Transverse colon (tissue), 4 donors: ENCODE results near the gene ADCY4. TPM values are rescaled to one million over a fixed set of nuclear protein-coding genes. Genes with fewer than 3 reads are reported as not detected.

Experiments used
- DNase-seq: peaks from one replicate; pipeline ENCODE4 v3.0.0-alpha.2; 2019
- H3K27ac ChIP-seq, 4 donors: fragments of 200-600 bp; sonication (generic); 2 replicates each; pipeline ENCODE4 v1.5.1; 2016 to 2018; ENCODE audit warnings: inconsistent platforms in 4 of 4
- H3K27me3 ChIP-seq: fragments of 200-600 bp; sonication (generic); 2 replicates; pipeline ENCODE4 v1.5.1; 2017; ENCODE audit warnings: inconsistent platforms
- H3K36me3 ChIP-seq, 4 donors: fragments of 200-600 bp; sonication (generic); 2 replicates each; pipeline ENCODE4 v1.5.1; 2017 to 2019; ENCODE audit warnings: inconsistent platforms in 4 of 4
- H3K4me1 ChIP-seq, 4 donors: fragments of 200-600 bp; sonication (generic); 2 replicates each; pipeline ENCODE4 v1.5.1; 2017 to 2020; ENCODE audit warnings: inconsistent platforms in 4 of 4
- H3K4me3 ChIP-seq, 4 donors: fragments of 200-600 bp; sonication (generic); 1 replicate in 1 of 4; 2 replicates in 3 of 4; pipeline versions ENCODE4 v1.5.1 to v1.6.1; 2017 to 2019; ENCODE audit warnings: inconsistent platforms in 4 of 4
- H3K9me3 ChIP-seq, 2 donors: fragments of 200-600 bp; sonication (generic); 2 replicates each; pipeline ENCODE4 v1.5.1; 2017 to 2019; ENCODE audit warnings: inconsistent platforms in 2 of 2
- EP300 ChIP-seq: sonication (generic); formaldehyde crosslinking; IDR thresholded peaks from one replicate; pipeline ENCODE4 v1.6.1; 2017; ENCODE audit warnings: antibody characterized with exemption, low read depth
- POLR2A ChIP-seq: fragments of 450-650 bp; IDR thresholded peaks from one replicate; pipeline ENCODE4 v1.6.1; 2016; ENCODE audit warnings: antibody characterized with exemption, mild to moderate bottlenecking, moderate library complexity
- POLR2AphosphoS5 ChIP-seq, 3 donors: sonication (generic); formaldehyde crosslinking; IDR thresholded peaks; one replicate each; pipeline ENCODE4 v1.6.1; 2016; ENCODE audit warnings: antibody characterized with exemption in 3 of 3
- WGBS, 2 donors: methylation state at CpG; one replicate each; pipeline ENCODE4 v1.1.5; 2018; ENCODE audit warnings: low coverage in 1 of 2; 5-methylcytosine and 5-hydroxymethylcytosine counted together
- in situ Hi-C, 4 donors: fragments of 200-750 bp; cut with MboI; loops; one replicate each; pipeline versions ENCODE4 v1.15.0 to v1.15.1; 2017; ENCODE audit warnings: low sequenced_read_pairs in 3 of 4, low pct_ligation_motif_present in 1 of 4, low pct_unique_long_range_greater_than_20kb in 1 of 4
- intact Hi-C: fragments of 100-400 bp; cut with DNase I; formaldehyde crosslinking; loops from one replicate; pipeline ENCODE4 v1.15.1; 2023; ENCODE audit warnings: low total_unique reads
- total RNA-seq, 4 donors: library from RNA; depleted of rRNA; stranded (reverse); fragments of >200 nt; gene quantifications; one replicate each; pipeline ENCODE4 v1.1.0, GENCODE V29; 2016
- TF ChIP-seq, protein P1 (sequence below), 5 experiments: fragments of 200-600 bp in 3 of 5; fragments of 450-650 bp in 2 of 5; sonication (generic) in 3 of 5; IDR thresholded peaks; 1 replicate in 2 of 5; 2 replicates in 3 of 5; pipeline ENCODE4 v1.5.1; 2016 to 2017; ENCODE audit warnings: antibody characterized with exemption in 5 of 5, inconsistent platforms in 3 of 5, mild to moderate bottlenecking in 2 of 5, moderate library complexity in 1 of 5

Gene ADCY4
- total RNA-seq, 4 donors from 2014 or later, result 7.9 to 74.8 (median 21.3) TPM

DNA sequence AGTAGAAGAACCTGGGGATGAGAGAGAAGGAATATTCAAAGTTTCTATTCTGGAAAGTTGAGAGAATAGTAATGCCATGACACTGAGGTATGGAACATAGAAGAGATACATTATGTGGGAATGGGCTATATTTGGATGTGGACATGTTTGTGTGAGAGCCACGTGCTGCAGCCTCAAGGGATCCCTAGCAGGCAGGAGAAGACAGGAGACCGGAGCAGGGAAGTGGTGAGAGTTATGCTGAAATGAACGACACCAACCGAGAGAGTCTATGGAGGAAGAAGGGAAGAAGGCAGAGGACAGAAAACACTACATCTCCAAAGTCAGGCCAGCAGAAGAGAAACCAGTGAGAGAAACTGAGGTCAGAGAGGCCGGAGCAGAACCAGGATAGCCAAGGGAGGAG lies 14.9 kb upstream of the ADCY4 start:
- Histone ChIP-seq H3K4me3 (no peak overlapping the region), H3K27ac (no peak overlapping the region), H3K9me3 (no peaks in the 10 kb centered on the region), H3K27me3 (peaks cover 4% of the 10 kb centered on the region), H3K4me1 (peaks cover 0 to 15% (median 0%) of the 10 kb centered on the region in 4 donors), H3K36me3 (no peaks in the 10 kb centered on the region)
- 79 to 84% methylated on average over 5 of the region's 5 CpGs for WGBS, 2 donors
- intact Hi-C loops (no loop called here), in situ Hi-C loops (loop anchor here in 1 of 4 donors (25.0 kb wide), 1 partner anchor 88 kb away; the partner anchor contains the start of genes CBLN3, KHNYN and SDR39U1)
- TF ChIP-seq POLR2A, result no peak
- TF ChIP-seq, protein P1, sequence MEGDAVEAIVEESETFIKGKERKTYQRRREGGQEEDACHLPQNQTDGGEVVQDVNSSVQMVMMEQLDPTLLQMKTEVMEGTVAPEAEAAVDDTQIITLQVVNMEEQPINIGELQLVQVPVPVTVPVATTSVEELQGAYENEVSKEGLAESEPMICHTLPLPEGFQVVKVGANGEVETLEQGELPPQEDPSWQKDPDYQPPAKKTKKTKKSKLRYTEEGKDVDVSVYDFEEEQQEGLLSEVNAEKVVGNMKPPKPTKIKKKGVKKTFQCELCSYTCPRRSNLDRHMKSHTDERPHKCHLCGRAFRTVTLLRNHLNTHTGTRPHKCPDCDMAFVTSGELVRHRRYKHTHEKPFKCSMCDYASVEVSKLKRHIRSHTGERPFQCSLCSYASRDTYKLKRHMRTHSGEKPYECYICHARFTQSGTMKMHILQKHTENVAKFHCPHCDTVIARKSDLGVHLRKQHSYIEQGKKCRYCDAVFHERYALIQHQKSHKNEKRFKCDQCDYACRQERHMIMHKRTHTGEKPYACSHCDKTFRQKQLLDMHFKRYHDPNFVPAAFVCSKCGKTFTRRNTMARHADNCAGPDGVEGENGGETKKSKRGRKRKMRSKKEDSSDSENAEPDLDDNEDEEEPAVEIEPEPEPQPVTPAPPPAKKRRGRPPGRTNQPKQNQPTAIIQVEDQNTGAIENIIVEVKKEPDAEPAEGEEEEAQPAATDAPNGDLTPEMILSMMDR (IDR thresholded peaks at IDR 0.05), result no peak
- TF ChIP-seq EP300, result no peak
- no peak for TF ChIP-seq POLR2AphosphoS5 (IDR thresholded peaks at IDR 0.05)
- no peak for DNase-seq

DNA sequence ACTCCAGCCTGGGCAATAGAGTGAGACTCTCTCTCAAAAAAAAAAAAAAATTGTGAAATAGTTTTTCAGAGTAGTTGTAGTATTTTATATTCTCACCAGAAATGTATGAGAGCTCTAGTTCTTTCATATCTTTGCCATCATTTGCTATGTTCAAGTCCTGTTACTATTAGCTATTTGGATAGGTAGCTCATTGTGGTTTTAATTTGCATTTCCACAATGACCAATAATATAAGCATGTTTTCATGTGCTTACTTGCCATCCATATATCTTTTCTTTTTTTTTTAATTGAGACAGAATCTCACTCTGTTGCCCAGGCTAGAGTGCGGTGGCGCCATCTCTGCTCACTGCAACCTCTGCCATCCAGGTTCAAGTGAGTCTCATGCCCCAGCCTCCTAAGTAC lies 13.3 kb upstream of the ADCY4 start:
- H3K9me3 ChIP-seq, result no peaks in the 10 kb centered on the region
- H3K4me3 ChIP-seq, result no peak overlapping the region
- WGBS, 2 donors, result 90 to 96% methylated on average over 2 of the region's 2 CpGs
- H3K4me1 ChIP-seq, result peaks cover 0 to 8% (median 0%) of the 10 kb centered on the region in 4 donors
- TF ChIP-seq EP300, result no peak
- TF ChIP-seq POLR2AphosphoS5 (IDR thresholded peaks at IDR 0.05), result no peak
- TF ChIP-seq, protein P1 (IDR thresholded peaks at IDR 0.05), result no peak
- no peak for TF ChIP-seq POLR2A
- no peak for DNase-seq
- intact Hi-C loops (no loop called here), in situ Hi-C loops (loop anchor here in 1 of 4 donors (25.0 kb wide), 1 partner anchor 89 kb away; the partner anchor contains the start of genes CBLN3, KHNYN and SDR39U1)
- peaks cover 4% of the 10 kb centered on the region for H3K27me3 ChIP-seq
- no peak overlapping the region for H3K27ac ChIP-seq
- no peaks in the 10 kb centered on the region for H3K36me3 ChIP-seq

DNA sequence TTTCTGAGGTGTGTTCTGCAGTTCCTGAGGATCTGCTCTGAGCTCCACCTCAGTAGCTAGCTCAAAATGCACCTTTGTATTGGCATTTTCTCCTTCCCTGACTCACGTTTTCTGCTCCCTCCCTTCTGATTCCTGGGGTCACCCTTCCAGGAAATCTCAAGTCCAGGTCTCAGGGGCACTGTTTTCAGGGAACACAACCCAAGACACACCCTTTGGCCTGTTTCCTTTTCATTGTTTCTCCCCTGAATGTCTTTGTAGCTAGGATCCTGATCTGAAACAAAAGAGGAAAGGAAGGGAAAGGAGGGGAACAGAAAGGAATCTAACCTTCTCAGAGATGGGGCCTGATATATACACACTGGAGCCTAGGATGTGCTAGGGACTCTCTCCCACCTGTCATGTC lies 12.3 kb upstream of the ADCY4 start:
- Histone ChIP-seq H3K27ac (no peak overlapping the region), H3K27me3 (peaks cover 4% of the 10 kb centered on the region), H3K36me3 (no peaks in the 10 kb centered on the region), H3K4me3 (no peak overlapping the region), H3K9me3 (no peaks in the 10 kb centered on the region), H3K4me1 (peaks cover 0 to 6% (median 0%) of the 10 kb centered on the region in 4 donors)
- 15% methylated on average over 1 of the region's 1 CpG; no CpG with 5 or more reads in 1 of the 2 donors for WGBS, 2 donors
- no peak for DNase-seq
- in situ Hi-C loops (loop anchor here in 1 of 4 donors (25.0 kb wide), 1 partner anchor 90 kb away; the partner anchor contains the start of genes CBLN3, KHNYN and SDR39U1), intact Hi-C loops (no loop called here)
- TF ChIP-seq POLR2A (no peak), EP300 (no peak), POLR2AphosphoS5 (IDR thresholded peaks at IDR 0.05) (no peak)
- TF ChIP-seq, protein P1 (IDR thresholded peaks at IDR 0.05), result no peak

DNA sequence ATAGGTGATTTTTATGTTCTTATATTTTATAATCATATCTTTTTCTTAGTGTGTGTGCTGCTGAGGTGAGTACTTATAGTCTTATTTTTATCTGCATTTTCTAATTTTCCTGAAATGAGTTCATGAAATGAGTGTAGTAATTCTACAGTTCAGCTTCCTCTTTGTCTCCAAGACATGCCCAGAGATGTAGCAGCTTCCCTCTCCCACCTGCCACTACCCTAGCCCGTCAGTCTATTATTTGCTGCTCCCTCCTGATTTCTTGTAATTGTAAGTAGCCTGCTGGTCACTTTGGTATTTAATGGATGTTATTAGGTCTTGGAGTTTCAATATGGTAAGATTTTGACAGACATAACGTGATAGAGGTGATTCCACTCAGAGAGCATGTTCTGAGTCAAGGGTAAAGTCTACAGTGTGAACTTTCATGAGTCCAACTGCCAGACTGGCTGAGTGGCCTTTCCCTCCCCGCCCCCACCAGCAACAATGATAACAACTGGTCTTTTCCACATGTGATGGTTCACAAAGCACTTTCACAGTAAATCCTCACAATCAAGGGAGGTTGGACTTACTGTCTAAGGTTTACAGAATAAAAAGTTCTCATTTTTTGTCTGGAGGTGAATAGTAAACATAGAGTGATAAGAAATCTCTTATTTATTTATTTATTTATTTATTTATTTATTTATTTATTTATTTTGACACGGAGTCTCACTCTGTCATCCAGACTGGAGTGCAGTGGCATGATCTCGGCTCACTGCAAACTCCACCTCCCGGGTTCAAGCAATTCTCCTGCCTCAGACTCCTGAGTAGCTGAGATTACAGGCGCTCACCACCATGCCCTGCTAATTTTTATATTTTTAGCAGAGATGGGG lies 9.2 kb upstream of the ADCY4 start:
- intact Hi-C loops (no loop called here), in situ Hi-C loops (loop anchor here in 1 of 4 donors (25.0 kb wide), 1 partner anchor 93 kb away; the partner anchor contains the start of genes CBLN3, KHNYN and SDR39U1)
- Histone ChIP-seq H3K27ac (no peak overlapping the region), H3K9me3 (no peaks in the 10 kb centered on the region), H3K27me3 (no peaks in the 10 kb centered on the region), H3K4me3 (no peak overlapping the region), H3K4me1 (peaks cover 0 to 6% (median 1%) of the 10 kb centered on the region in 4 donors), H3K36me3 (no peaks in the 10 kb centered on the region)
- WGBS, 2 donors, result 67 to 69% methylated on average over 3 to 7 of the region's 7 CpGs
- no peak for DNase-seq
- TF ChIP-seq EP300 (no peak), POLR2AphosphoS5 (IDR thresholded peaks at IDR 0.05) (no peak), POLR2A (no peak)
- TF ChIP-seq, protein P1 (IDR thresholded peaks at IDR 0.05), result no peak
